Endothelial cell of umbilical vein (primary cell): ENCODE measurements around the gene F5. TPM values are rescaled to one million over a fixed set of nuclear protein-coding genes. Genes with fewer than 3 reads are reported as not detected.

Experiments used
- BruUV-seq: library from RNA; stranded (reverse); fragments of 400-500 nt; replicated peaks from 2 replicates; lab custom pipeline; 2021; lab: Mats Ljungman, UMichigan
- CTCF ChIA-PET: fragments of 300-600, 350-600 bp; sonication (Branson Sonifier 250); formaldehyde crosslinking; loops from one replicate; lab custom pipeline; 2021; ENCODE audit warnings: antibody characterized with exemption, inconsistent platforms; lab: Charles Lee
- POLR2A ChIA-PET: fragments of 300-600, 350-600 bp; sonication (Branson Sonifier 250); formaldehyde crosslinking; loops from one replicate; lab custom pipeline; 2021; ENCODE audit warnings: antibody characterized with exemption, inconsistent platforms; lab: Charles Lee
- DNase-seq: peaks from one replicate; pipeline ENCODE4 v3.0.0-alpha.2; 2011; ENCODE audit warnings: low read depth, low spot score
- FAIRE-seq: peaks from 2 replicates; lab custom pipeline; 2011; peaks lifted over from hg19 to GRCh38; lab: Jason Lieb, UNC
- H2AFZ ChIP-seq: 2 replicates; pipeline ENCODE4 v1.6.0; 2012; ENCODE audit warnings: low read depth, low read length, control low read depth, inconsistent platforms
- H3K27ac ChIP-seq: 2 replicates; pipeline ENCODE4 v1.5.1; 2011; ENCODE audit warnings: low read depth, mild to moderate bottlenecking, control low read depth, low read length, moderate library complexity; ENCODE audit not compliant: insufficient read depth
- H3K27me3 ChIP-seq, 2 experiments: 2 replicates each; pipeline versions ENCODE4 v1.6.0 to v1.6.1; 2011; ENCODE audit warnings: low read length in 2 of 2, mixed read lengths in 1 of 2; ENCODE audit not compliant: control insufficient read depth in 2 of 2, insufficient read depth in 2 of 2
- H3K36me3 ChIP-seq, 2 experiments: 2 replicates in 1 of 2; 3 replicates in 1 of 2; pipeline ENCODE4 v1.5.1; 2011; ENCODE audit warnings: low read length in 2 of 2, mild to moderate bottlenecking in 1 of 2, moderate library complexity in 1 of 2; ENCODE audit not compliant: control insufficient read depth in 2 of 2, insufficient read depth in 2 of 2; ENCODE audit errors: extremely low read depth in 1 of 2
- H3K4me1 ChIP-seq: 3 replicates; pipeline ENCODE4 v1.5.1; 2011; ENCODE audit warnings: mild to moderate bottlenecking, low read length; ENCODE audit not compliant: control insufficient read depth, insufficient read depth; ENCODE audit errors: extremely low read depth
- H3K4me2 ChIP-seq: 2 replicates; pipeline ENCODE4 v1.6.1; 2011; ENCODE audit warnings: low read length, control low read depth, mixed read lengths; ENCODE audit not compliant: insufficient read depth
- H3K4me3 ChIP-seq, 3 experiments: fragments of 200-600 bp in 1 of 3; sonication (generic), shearing (Covaris generic) in 1 of 3; replicated peaks in 1 of 3; 2 replicates each; pipeline ENCODE4 v1.5.1; 2011 to 2016; ENCODE audit warnings: control low read depth in 3 of 3, low read length in 3 of 3, mild to moderate bottlenecking in 2 of 3, inconsistent platforms in 1 of 3, low read depth in 1 of 3, moderate library complexity in 1 of 3; ENCODE audit not compliant: insufficient read depth in 1 of 3
- H3K79me2 ChIP-seq: 2 replicates; pipeline ENCODE4 v1.6.0; 2012; ENCODE audit warnings: low read length, inconsistent platforms; ENCODE audit not compliant: control insufficient read depth, insufficient read depth
- H3K9ac ChIP-seq: replicated peaks from 2 replicates; pipeline ENCODE3; 2011; ENCODE audit warnings: low read length, control low read depth; ENCODE audit not compliant: insufficient read depth; ENCODE audit errors: extremely low read depth
- H3K9me1 ChIP-seq: replicated peaks from 3 replicates; pipeline ENCODE4 v1.6.0; 2011; ENCODE audit warnings: mild to moderate bottlenecking, low read length; ENCODE audit not compliant: control insufficient read depth, insufficient read depth; ENCODE audit errors: extremely low read depth
- H3K9me3 ChIP-seq: replicated peaks from 2 replicates; pipeline ENCODE4 v1.5.1; 2012; ENCODE audit warnings: low read length, inconsistent platforms; ENCODE audit not compliant: control insufficient read depth, insufficient read depth
- H4K20me1 ChIP-seq: replicated peaks from 2 replicates; pipeline ENCODE3; 2011; ENCODE audit warnings: mild to moderate bottlenecking, low read length; ENCODE audit not compliant: control insufficient read depth, insufficient read depth; ENCODE audit errors: extremely low read depth
- EZH2 ChIP-seq: IDR thresholded peaks from 2 replicates; pipeline ENCODE4 v1.6.1; 2012; ENCODE audit warnings: borderline replicate concordance, low read depth, mild to moderate bottlenecking, moderate library complexity, low read length, inconsistent platforms; ENCODE audit not compliant: severe bottlenecking
- FOS ChIP-seq: IDR thresholded peaks from 2 replicates; pipeline ENCODE4 v1.6.1; 2011; ENCODE audit warnings: mild to moderate bottlenecking, low read length, moderate library complexity, borderline replicate concordance; ENCODE audit not compliant: insufficient read depth
- GATA2 ChIP-seq: IDR thresholded peaks from 2 replicates; pipeline ENCODE4 v1.7.0; 2011; ENCODE audit warnings: low read depth, mild to moderate bottlenecking, moderate library complexity, mixed read lengths, low read length; ENCODE audit not compliant: insufficient read length, insufficient read depth
- JUN ChIP-seq: IDR thresholded peaks from 2 replicates; pipeline ENCODE4 v1.6.1; 2011; ENCODE audit warnings: borderline replicate concordance, low read depth; ENCODE audit not compliant: insufficient read length, insufficient read depth
- MYC ChIP-seq: IDR thresholded peaks from one replicate; pipeline ENCODE4 v1.6.1; 2011; ENCODE audit warnings: mild to moderate bottlenecking, low read depth, low read length
- POLR2A ChIP-seq: IDR thresholded peaks from 2 replicates; pipeline ENCODE4 v1.6.1; 2012; ENCODE audit warnings: low read depth, mild to moderate bottlenecking, control low read depth, low read length
- POLR2AphosphoS5 ChIP-seq: IDR thresholded peaks from 2 replicates; pipeline ENCODE4 v1.6.1; 2012; ENCODE audit warnings: low read depth, mild to moderate bottlenecking, control low read depth, low read length, moderate library complexity; ENCODE audit not compliant: insufficient read depth
- dilution Hi-C: fragments of 300-500 bp; cut with MboI; formaldehyde crosslinking; loops from one replicate; pipeline ENCODE4 v1.15.0; 2019; ENCODE audit warnings: low sequenced_read_pairs; ENCODE audit not compliant: extremely low pct_ligation_motif_present
- intact Hi-C: fragments of 100-400 bp; cut with micrococcal nuclease; formaldehyde crosslinking; loops from one replicate; pipeline ENCODE4 v1.10.0; 2022
- polyA plus RNA-seq, 4 experiments: library from polyadenylated mRNA; depleted of rRNA in 3 of 4; stranded (reverse) in 3 of 4; unstranded in 1 of 4; fragments of >200 nt; gene quantifications; 2 replicates each; pipeline versions ENCODE4 v1.2.1 to v1.2.3, GENCODE V29; 2011 to 2012; ENCODE audit warnings: missing spikeins in 1 of 4
- total RNA-seq: library from RNA; stranded (reverse); gene quantifications from 2 replicates; pipeline ENCODE4 v1.2.3, GENCODE V29; 2021
- TF ChIP-seq, protein P1 (sequence below), 2 donors: IDR thresholded peaks; 1 replicate in 1 of 2; 2 replicates in 1 of 2; pipeline ENCODE4 v1.5.1; 2011; ENCODE audit warnings: low read length in 2 of 2, mild to moderate bottlenecking in 2 of 2, moderate library complexity in 2 of 2, control low read depth in 1 of 2, inconsistent platforms in 1 of 2, low read depth in 1 of 2; ENCODE audit not compliant: insufficient read depth in 1 of 2; ENCODE audit errors: extremely low read depth in 1 of 2
- TF ChIP-seq, protein P2 (sequence below): IDR thresholded peaks from 2 replicates; pipeline ENCODE4 v1.6.1; 2011; ENCODE audit not compliant: insufficient read depth, insufficient read length

The F5 gene
- total and polyA plus RNA-seq, 2 donors (not counting 3 experiments of a cell fraction or from before 2014, with no cell fraction given): not detected

DNA sequence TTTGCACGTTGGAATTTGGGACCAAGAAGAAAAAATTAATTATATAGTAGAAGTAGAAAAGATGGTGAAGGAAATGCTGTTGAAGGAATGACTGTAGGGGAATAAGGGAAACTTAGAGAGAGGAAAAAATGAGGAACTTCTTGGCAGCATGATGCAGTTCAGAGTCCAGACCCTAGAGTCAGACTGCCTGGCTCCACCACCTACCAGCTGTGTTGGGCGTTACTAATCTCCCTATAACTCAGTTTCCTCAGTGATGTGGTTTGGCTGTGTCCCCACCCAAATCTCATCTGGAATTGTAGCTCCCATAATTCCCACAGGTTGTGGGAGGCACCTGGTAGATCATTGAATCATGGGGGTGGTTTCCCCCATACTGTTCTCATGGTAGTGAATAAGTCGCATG lies 45.0 kb upstream of the F5 start:
- FAIRE-seq: no peak
- Histone ChIP-seq H3K9me3 (peaks cover 2% of the 10 kb centered on the region), H2AFZ (no peak overlapping the region), H3K36me3 (no peaks in the 10 kb centered on the region), H3K4me3 (no peak overlapping the region), H3K27ac (no peak overlapping the region), H3K9ac (no peak overlapping the region), H3K4me2 (no peak overlapping the region), H3K9me1 (no peaks in the 10 kb centered on the region), H4K20me1 (no peaks in the 10 kb centered on the region), H3K4me1 (peaks cover 7% of the 10 kb centered on the region), H3K79me2 (no peaks in the 10 kb centered on the region), H3K27me3 (no peaks in the 10 kb centered on the region)
- intact Hi-C loops (no loop called here), dilution Hi-C loops (no loop called here)
- CTCF ChIA-PET: interaction anchor here (1.5 to 2.9 kb wide), 2 partner anchors 27 to 81 kb away, joined by 3 to 10 read pairs; no protein-coding TSS in a partner anchor
- POLR2A ChIA-PET: no interaction called here
- no TSS peak for BruUV-seq
- TF ChIP-seq JUN (no peak), MYC (no peak), POLR2AphosphoS5 (no peak), FOS (no peak), POLR2A (no peak), EZH2 (no peak), GATA2 (no peak)
- TF ChIP-seq, protein P1, sequence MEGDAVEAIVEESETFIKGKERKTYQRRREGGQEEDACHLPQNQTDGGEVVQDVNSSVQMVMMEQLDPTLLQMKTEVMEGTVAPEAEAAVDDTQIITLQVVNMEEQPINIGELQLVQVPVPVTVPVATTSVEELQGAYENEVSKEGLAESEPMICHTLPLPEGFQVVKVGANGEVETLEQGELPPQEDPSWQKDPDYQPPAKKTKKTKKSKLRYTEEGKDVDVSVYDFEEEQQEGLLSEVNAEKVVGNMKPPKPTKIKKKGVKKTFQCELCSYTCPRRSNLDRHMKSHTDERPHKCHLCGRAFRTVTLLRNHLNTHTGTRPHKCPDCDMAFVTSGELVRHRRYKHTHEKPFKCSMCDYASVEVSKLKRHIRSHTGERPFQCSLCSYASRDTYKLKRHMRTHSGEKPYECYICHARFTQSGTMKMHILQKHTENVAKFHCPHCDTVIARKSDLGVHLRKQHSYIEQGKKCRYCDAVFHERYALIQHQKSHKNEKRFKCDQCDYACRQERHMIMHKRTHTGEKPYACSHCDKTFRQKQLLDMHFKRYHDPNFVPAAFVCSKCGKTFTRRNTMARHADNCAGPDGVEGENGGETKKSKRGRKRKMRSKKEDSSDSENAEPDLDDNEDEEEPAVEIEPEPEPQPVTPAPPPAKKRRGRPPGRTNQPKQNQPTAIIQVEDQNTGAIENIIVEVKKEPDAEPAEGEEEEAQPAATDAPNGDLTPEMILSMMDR (IDR thresholded peaks at IDR 0.05; ENCODE audit: extremely low read depth in 1 of 2, insufficient read depth in 1 of 2, low read depth in 1 of 2, low read length in 2 of 2): no peak
- TF ChIP-seq, protein P2, sequence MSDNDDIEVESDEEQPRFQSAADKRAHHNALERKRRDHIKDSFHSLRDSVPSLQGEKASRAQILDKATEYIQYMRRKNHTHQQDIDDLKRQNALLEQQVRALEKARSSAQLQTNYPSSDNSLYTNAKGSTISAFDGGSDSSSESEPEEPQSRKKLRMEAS: no peak
- no peak for DNase-seq
